HepG2 (cell line): ENCODE results near the gene C14orf93. TPM values are rescaled to one million over a fixed set of nuclear protein-coding genes. Genes with fewer than 3 reads are reported as not detected.

ENCODE experiments used
- FOXK1 ChIP-seq: sonication (generic); formaldehyde crosslinking; IDR thresholded peaks from 2 replicates; pipeline ENCODE4 v1.4.0; 2020; ENCODE audit warnings: low read depth, missing genetic modification reagents, borderline replicate concordance
- JUN ChIP-seq: sonication (generic); formaldehyde crosslinking; IDR thresholded peaks from 2 replicates; pipeline ENCODE4 v1.4.0; 2020; ENCODE audit warnings: mild to moderate bottlenecking, missing genetic modification reagents
- MAF1 ChIP-seq: sonication (generic); formaldehyde crosslinking; IDR thresholded peaks from 2 replicates; pipeline ENCODE4 v1.5.0; 2020; ENCODE audit warnings: missing genetic modification reagents, borderline replicate concordance
- MAX ChIP-seq: IDR thresholded peaks from 2 replicates; pipeline ENCODE4 v1.6.1; 2012; ENCODE audit warnings: inconsistent platforms
- PHF21A ChIP-seq: sonication (generic); formaldehyde crosslinking; IDR thresholded peaks from 2 replicates; pipeline ENCODE4 v1.5.0; 2020; ENCODE audit warnings: mild to moderate bottlenecking, missing genetic modification reagents
- SP1 ChIP-seq, 2 experiments: fragments of 450-650 bp in 1 of 2; sonication (generic) in 1 of 2; formaldehyde crosslinking in 1 of 2; IDR thresholded peaks; 2 replicates each; pipeline versions ENCODE4 v1.4.0 to v1.6.1; 2016 to 2020; ENCODE audit warnings: missing genetic modification reagents in 1 of 2
- SP5 ChIP-seq: IDR thresholded peaks from 2 replicates; pipeline ENCODE4 v1.6.1; 2016; ENCODE audit warnings: low read depth, borderline replicate concordance
- U2AF2 ChIP-seq: fragments of 200-400 bp; formaldehyde crosslinking; IDR thresholded peaks from 2 replicates; pipeline ENCODE4 v1.6.1; 2017; ENCODE audit warnings: low read depth, mild to moderate bottlenecking, low read length
- ZBTB20 ChIP-seq: sonication (generic); formaldehyde crosslinking; IDR thresholded peaks from 2 replicates; pipeline ENCODE4 v1.8.1; 2023; ENCODE audit warnings: missing genetic modification reagents, low read depth, mild to moderate bottlenecking, borderline replicate concordance
- ZNF10 ChIP-seq: sonication (generic); formaldehyde crosslinking; IDR thresholded peaks from 2 replicates; pipeline ENCODE4 v1.4.0; 2020; ENCODE audit warnings: mild to moderate bottlenecking, low read depth, missing genetic modification reagents, borderline replicate concordance
- ZNF232 ChIP-seq: sonication (generic); formaldehyde crosslinking; IDR thresholded peaks from 2 replicates; pipeline ENCODE4 v1.4.0; 2020; ENCODE audit warnings: missing genetic modification reagents, borderline replicate concordance
- ZNF251 ChIP-seq: sonication (generic); formaldehyde crosslinking; IDR thresholded peaks from 2 replicates; pipeline ENCODE4 v1.9.0; 2021; ENCODE audit warnings: mild to moderate bottlenecking, missing genetic modification reagents
- ZNF264 ChIP-seq: sonication (generic); formaldehyde crosslinking; IDR thresholded peaks from 2 replicates; pipeline ENCODE4 v1.4.0; 2020; ENCODE audit warnings: missing genetic modification reagents
- ZNF296 ChIP-seq: sonication (generic); formaldehyde crosslinking; conservative IDR thresholded peaks from 2 replicates; pipeline ENCODE4 v1.5.0; 2020; ENCODE audit warnings: mild to moderate bottlenecking, missing genetic modification reagents
- ZNF407 ChIP-seq: sonication (generic); formaldehyde crosslinking; IDR thresholded peaks from one replicate; pipeline ENCODE4 v1.5.1; 2020; ENCODE audit warnings: mild to moderate bottlenecking, missing genetic modification reagents; ENCODE audit errors: not compliant biosample characterization
- ZNF609 ChIP-seq: sonication (generic); formaldehyde crosslinking; IDR thresholded peaks from 2 replicates; pipeline ENCODE4 v1.4.0; 2020; ENCODE audit warnings: mild to moderate bottlenecking, missing genetic modification reagents, borderline replicate concordance
- polyA plus RNA-seq, 8 experiments: library from polyadenylated mRNA; depleted of rRNA in 3 of 8; stranded (reverse) in 7 of 8; unstranded in 1 of 8; fragments of >200 nt; fragmentation: Illumina TruSeq in 4 of 8; extraction: Trizol in 4 of 8; gene quantifications; 2 replicates each; pipeline versions ENCODE4 v1.2.1 to v1.2.3, GENCODE V29; 2011 to 2016; ENCODE audit warnings: low read depth in 4 of 8, missing spikeins in 1 of 8, mixed read lengths in 1 of 8; ENCODE audit not compliant: insufficient read depth in 1 of 8
- total RNA-seq, 5 experiments: library from RNA; depleted of rRNA; stranded (reverse); fragments of >200 nt; fragmentation: Illumina TruSeq; extraction: Trizol; gene quantifications; 2 replicates each; pipeline ENCODE4 v1.2.3, GENCODE V29; 2016; ENCODE audit warnings: low read depth in 1 of 5

C14orf93 gene
- total and polyA plus RNA-seq, 2 of the 13 experiments (the other 11 are each of a cell fraction or from before 2014, with no cell fraction given), result 11.4 to 22.5 TPM

- TF ChIP-seq ZNF407 (CRISPR knock-in tag) (no peak), PHF21A (no peak), SP5 (CRISPR knock-in tag) (no peak), ZNF232 (CRISPR knock-in tag) (no peak), MAF1 (CRISPR knock-in tag) (peak; percentile 17; the same call in 1 of the 2 replicates), JUN (no peak), SP1 (IDR thresholded peaks at IDR 0.05) (peak; percentile 65; the same call in 1 of the 2 replicates), SP1 (CRISPR knock-in tag; IDR thresholded peaks at IDR 0.05) (0 out of 2 replicates have a peak, but pooled peaks have one; percentile 7), MAX (no peak), ZNF251 (CRISPR knock-in tag) (no peak), ZNF609 (CRISPR knock-in tag) (no peak), ZNF10 (CRISPR knock-in tag) (no peak), U2AF2 (no peak), ZBTB20 (CRISPR knock-in tag) (no peak), ZNF264 (no peak), ZNF296 (CRISPR knock-in tag) (0 out of 2 replicates have a peak, but pooled peaks have one; percentile 65), FOXK1 (CRISPR knock-in tag) (no peak)
Observed at GRCh38 chr14:23056956-23057756, 47.2 kb upstream of the C14orf93 start, which contains the start of gene CDH24 (continued).
